SK-N-SH (cell line): ENCODE data around the gene LRMDA. TPM values are rescaled to one million over a fixed set of nuclear protein-coding genes. Genes with fewer than 3 reads are reported as not detected.

Source experiments
- CTCF ChIA-PET: fragments of 300-600, 350-600 bp; formaldehyde crosslinking; extraction: SDS; loops from one replicate; lab custom pipeline; 2021; lab: Yijun Ruan, JAX
- POLR2A ChIA-PET: fragments of 350-600 bp; sonication (Branson Sonifier 250); formaldehyde crosslinking; extraction: SDS; loops from one replicate; lab custom pipeline; 2020; ENCODE audit warnings: antibody characterized with exemption, inconsistent platforms; lab: Yijun Ruan, JAX
- DNase-seq: peaks from one replicate; pipeline ENCODE4 v3.0.0; 2012
- H2AFZ ChIP-seq: fragments of 200-600 bp; sonication (generic); 2 replicates; pipeline ENCODE4 v1.8.1; 2016; ENCODE audit warnings: antibody characterized with exemption, mild to moderate bottlenecking, low read depth
- H3F3A ChIP-seq: fragments of 200-600 bp; sonication (generic); replicated peaks from 2 replicates; pipeline ENCODE3; 2016; ENCODE audit warnings: antibody characterized with exemption, mild to moderate bottlenecking; ENCODE audit not compliant: insufficient read depth
- H3K27ac ChIP-seq, 2 experiments: fragments of 200-500 bp in 1 of 2; fragments of 200-600 bp in 1 of 2; sonication (Bioruptor generic) in 1 of 2; sonication (generic), shearing (Covaris generic) in 1 of 2; 2 replicates each; pipeline versions ENCODE4 v1.5.1 to v1.6.1; 2014 to 2016; ENCODE audit warnings: low read depth in 2 of 2, inconsistent platforms in 1 of 2, low read length in 1 of 2, mild to moderate bottlenecking in 1 of 2, mixed read lengths in 1 of 2
- H3K27me3 ChIP-seq: fragments of 200-600 bp; sonication (generic), shearing (Covaris generic); 2 replicates; pipeline ENCODE4 v1.6.1; 2016; ENCODE audit warnings: mixed run types; ENCODE audit not compliant: insufficient read depth
- H3K36me3 ChIP-seq, 2 experiments: fragments of 200-500 bp in 1 of 2; fragments of 200-600 bp in 1 of 2; sonication (Bioruptor generic) in 1 of 2; sonication (generic) in 1 of 2; replicated peaks in 1 of 2; 2 replicates each; pipeline versions ENCODE3 to v1.5.1; 2014 to 2016; ENCODE audit warnings: low read length in 1 of 2, mild to moderate bottlenecking in 1 of 2; ENCODE audit not compliant: insufficient read depth in 2 of 2, control insufficient read depth in 1 of 2
- H3K4me1 ChIP-seq, 2 experiments: fragments of 200-500 bp in 1 of 2; fragments of 200-600 bp in 1 of 2; sonication (Bioruptor generic) in 1 of 2; sonication (generic), shearing (Covaris generic) in 1 of 2; 2 replicates each; pipeline versions ENCODE4 v1.5.1 to v1.6.1; 2014 to 2016; ENCODE audit warnings: low read depth in 1 of 2, low read length in 1 of 2, mixed run types in 1 of 2; ENCODE audit not compliant: insufficient read depth in 2 of 2, control insufficient read depth in 1 of 2
- H3K4me2 ChIP-seq: fragments of 200-600 bp; sonication (generic), shearing (Covaris generic); 2 replicates; pipeline ENCODE4 v1.6.1; 2017; ENCODE audit warnings: mixed run types
- H3K4me3 ChIP-seq, 2 experiments: fragments of 200-500 bp in 1 of 2; fragments of 200-600 bp in 1 of 2; sonication (Bioruptor generic) in 1 of 2; sonication (generic), shearing (Covaris generic) in 1 of 2; 2 replicates each; pipeline versions ENCODE4 v1.5.1 to v1.8.1; 2014 to 2016; ENCODE audit warnings: low read depth in 2 of 2, inconsistent platforms in 1 of 2, low read length in 1 of 2, mild to moderate bottlenecking in 1 of 2, mixed read lengths in 1 of 2, moderate library complexity in 1 of 2
- H3K79me2 ChIP-seq: fragments of 200-600 bp; sonication (generic); 2 replicates; pipeline ENCODE4 v1.8.1; 2017; ENCODE audit warnings: mild to moderate bottlenecking; ENCODE audit not compliant: insufficient read depth
- H3K9ac ChIP-seq: fragments of 200-600 bp; sonication (generic); 2 replicates; pipeline ENCODE4 v1.6.1; 2017; ENCODE audit warnings: mixed run types
- H3K9me2 ChIP-seq: fragments of 200-600 bp; sonication (generic); 2 replicates; pipeline ENCODE4 v1.6.1; 2017; ENCODE audit warnings: mixed run types
- H3K9me3 ChIP-seq: fragments of 200-600 bp; sonication (generic); 2 replicates; pipeline ENCODE4 v1.6.1; 2017; ENCODE audit warnings: mixed run types, mild to moderate bottlenecking, moderate library complexity
- H4K20me1 ChIP-seq: fragments of 200-600 bp; sonication (generic); 2 replicates; pipeline ENCODE4 v1.6.1; 2017; ENCODE audit warnings: mild to moderate bottlenecking, mixed run types; ENCODE audit not compliant: insufficient read depth
- ELF1 ChIP-seq: IDR thresholded peaks from 2 replicates; pipeline ENCODE4 v1.4.0; 2012
- EP300 ChIP-seq, 2 experiments: IDR thresholded peaks; 2 replicates each; pipeline versions ENCODE4 v1.4.0 to v1.6.1; 2012; ENCODE audit warnings: borderline replicate concordance in 1 of 2, low read depth in 1 of 2, low read length in 1 of 2
- EZH2phosphoT487 ChIP-seq: fragments of 200-600 bp; sonication (generic); IDR thresholded peaks from 2 replicates; pipeline ENCODE4 v1.6.1; 2017; ENCODE audit warnings: low read depth, mixed run types, mild to moderate bottlenecking, antibody characterized with exemption, moderate library complexity, borderline replicate concordance
- FOXJ3 ChIP-seq: sonication (generic); formaldehyde crosslinking; IDR thresholded peaks from 2 replicates; pipeline ENCODE4 v1.5.1; 2020; ENCODE audit warnings: mild to moderate bottlenecking, missing genetic modification reagents
- FOXM1 ChIP-seq: IDR thresholded peaks from 2 replicates; pipeline ENCODE4 v1.4.0; 2012; ENCODE audit warnings: low read depth, mild to moderate bottlenecking
- GATA2 ChIP-seq: sonication (generic); formaldehyde crosslinking; IDR thresholded peaks from 2 replicates; pipeline ENCODE4 v1.5.0; 2020; ENCODE audit warnings: mild to moderate bottlenecking, missing genetic modification reagents
- IRF3 ChIP-seq: fragments of 150-350 bp; IDR thresholded peaks from 2 replicates; pipeline ENCODE4 v1.6.1; 2016; ENCODE audit warnings: mild to moderate bottlenecking, low read depth, low read length
- JUND ChIP-seq: IDR thresholded peaks from 2 replicates; pipeline ENCODE4 v1.4.0; 2012
- RAD21 ChIP-seq: IDR thresholded peaks from 2 replicates; pipeline ENCODE4 v1.6.1; 2012; ENCODE audit warnings: mild to moderate bottlenecking, low read length
- RCOR1 ChIP-seq: fragments of 150-350 bp; IDR thresholded peaks from 2 replicates; pipeline ENCODE4 v1.6.1; 2017; ENCODE audit warnings: antibody characterized with exemption, low read length
- YY1 ChIP-seq: IDR thresholded peaks from 2 replicates; pipeline ENCODE4 v1.4.0; 2012; ENCODE audit warnings: low read depth, mild to moderate bottlenecking
- WGBS: methylation state at CpG from one replicate; pipeline ENCODE4 v1.1.6; 2017; ENCODE audit warnings: low lambda C conversion rate; 5-methylcytosine and 5-hydroxymethylcytosine counted together
- polyA plus RNA-seq, 3 experiments: library from polyadenylated mRNA; depleted of rRNA; stranded (reverse); fragments of >200 nt; gene quantifications; 2 replicates each; pipeline ENCODE4 v1.2.3, GENCODE V29; 2012
- TF ChIP-seq, protein P1 (sequence below): IDR thresholded peaks from 2 replicates; pipeline ENCODE4 v1.4.0; 2012; ENCODE audit warnings: low read depth
- TF ChIP-seq, protein P2 (sequence below): fragments of 150-350 bp; IDR thresholded peaks from 2 replicates; pipeline ENCODE4 v1.6.1; 2017; ENCODE audit warnings: antibody characterized with exemption, low read length, low read depth, borderline replicate concordance

LRMDA gene
- polyA plus RNA-seq, 1 of the 3 experiments (the other 2 are of a cell fraction), result 0.95 TPM

- ChIA-PET CTCF (interaction anchor here (1.4 kb wide), 1 partner anchor 9 kb away, joined by 4 read pairs; no protein-coding TSS in a partner anchor), POLR2A (no interaction called here)
- DNase-seq, result peak; percentile 18
- Histone ChIP-seq H3K4me2 (no peak overlapping the region), H3K79me2 (no peaks in the 10 kb centered on the region), H2AFZ (no peak overlapping the region), H3K36me3 (no peaks in the 10 kb centered on the region), H3K27me3 (no peaks in the 10 kb centered on the region), H3K4me3 (no peak overlapping the region), H3K9ac (no peak overlapping the region), H4K20me1 (no peaks in the 10 kb centered on the region), H3F3A (no peaks in the 10 kb centered on the region), H3K4me1 (peaks cover 0 to 2% of the 10 kb centered on the region in 2 experiments; a peak in 2 of 4 replicates), H3K9me2 (no peaks in the 10 kb centered on the region), H3K27ac (no peak overlapping the region; a peak in 1 of 4 replicates), H3K9me3 (no peaks in the 10 kb centered on the region)
- TF ChIP-seq GATA2 (CRISPR knock-in tag), result peak; percentile 16; the same call in 1 of the 2 replicates
- TF ChIP-seq RCOR1, result no peak
- peak in 1 of 2 experiments; percentile 39; a peak in 1 of 4 replicates for TF ChIP-seq EP300 (IDR thresholded peaks at IDR 0.05; ENCODE audit: borderline replicate concordance in 1 of 2, low read depth in 1 of 2, low read length in 1 of 2)
- no peak for TF ChIP-seq IRF3
- TF ChIP-seq, protein P1, sequence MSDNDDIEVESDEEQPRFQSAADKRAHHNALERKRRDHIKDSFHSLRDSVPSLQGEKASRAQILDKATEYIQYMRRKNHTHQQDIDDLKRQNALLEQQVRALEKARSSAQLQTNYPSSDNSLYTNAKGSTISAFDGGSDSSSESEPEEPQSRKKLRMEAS, result no peak
- WGBS, result 84% methylated on average over 6 of the region's 6 CpGs
Measured at GRCh38 chr10:75693489-75693888, 262.1 kb downstream of the LRMDA start.

DNA sequence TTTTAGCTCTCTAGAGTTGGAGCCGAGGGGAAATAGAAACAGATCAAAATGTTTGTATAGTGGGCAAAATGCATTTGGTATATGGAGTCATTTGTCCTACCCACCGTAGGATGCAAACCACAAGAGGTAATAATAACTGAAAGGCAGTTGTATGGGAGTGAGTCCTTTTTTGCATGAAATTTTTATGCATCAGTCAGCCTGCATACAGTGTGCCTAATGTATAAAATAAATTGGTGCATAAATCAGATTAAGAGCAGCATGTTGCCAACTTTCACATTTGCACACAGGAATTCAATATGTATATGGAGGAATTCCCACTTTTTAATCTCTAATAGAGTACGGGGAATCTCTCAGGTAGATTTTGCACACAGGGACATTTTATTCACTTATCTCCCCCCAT is 262.8 kb downstream of the LRMDA start:
- Histone ChIP-seq H3K9me3 (no peaks in the 10 kb centered on the region), H3K4me1 (peaks cover 0 to 2% of the 10 kb centered on the region in 2 experiments; a peak in 2 of 4 replicates), H3F3A (no peaks in the 10 kb centered on the region), H3K79me2 (no peaks in the 10 kb centered on the region), H3K36me3 (no peaks in the 10 kb centered on the region), H3K9ac (no peak overlapping the region), H2AFZ (no peak overlapping the region), H4K20me1 (no peaks in the 10 kb centered on the region), H3K27ac (no peak overlapping the region; a peak in 1 of 4 replicates), H3K27me3 (no peaks in the 10 kb centered on the region), H3K4me3 (no peak overlapping the region), H3K4me2 (no peak overlapping the region), H3K9me2 (no peaks in the 10 kb centered on the region)
- WGBS, result 61% methylated on average over 3 of the region's 3 CpGs
- ChIA-PET CTCF (no interaction called here), POLR2A (no interaction called here)
- no peak for TF ChIP-seq EZH2phosphoT487
- TF ChIP-seq YY1, result no peak
- no peak for TF ChIP-seq FOXJ3 (CRISPR knock-in tag)
- TF ChIP-seq FOXM1, result no peak
- no peak for TF ChIP-seq ELF1
- TF ChIP-seq RAD21, result no peak
- DNase-seq, result no peak

DNA sequence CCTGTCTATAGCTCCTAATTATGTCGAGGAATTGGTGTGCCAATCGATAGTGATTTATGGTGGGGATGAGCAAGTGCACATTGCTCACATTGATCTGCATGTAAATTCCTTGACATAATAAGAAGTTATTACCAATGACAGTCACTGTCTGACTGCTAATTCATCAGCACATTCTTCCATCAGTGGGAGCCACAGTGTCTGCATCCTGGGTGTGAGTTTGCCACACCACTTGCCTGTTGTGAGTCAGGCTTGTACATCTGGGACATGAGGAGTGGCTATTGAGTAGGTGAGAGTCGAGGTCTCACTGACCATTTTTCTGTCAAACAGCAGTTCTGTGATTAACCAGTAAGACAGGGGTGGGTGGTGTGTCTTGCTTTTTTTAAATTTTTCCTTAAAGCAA is 263.4 kb downstream of the LRMDA start:
- 69% methylated on average over 3 of the region's 3 CpGs for WGBS
- H3K9me3 ChIP-seq, result no peaks in the 10 kb centered on the region
- no peaks in the 10 kb centered on the region for H4K20me1 ChIP-seq
- H3K9ac ChIP-seq, result no peak overlapping the region
- POLR2A ChIA-PET, result no interaction called here
- no peaks in the 10 kb centered on the region for H3K9me2 ChIP-seq
- no peak for DNase-seq
- H3K4me3 ChIP-seq, result no peak overlapping the region
- no peaks in the 10 kb centered on the region for H3F3A ChIP-seq
- H3K36me3 ChIP-seq, result no peaks in the 10 kb centered on the region
- no peaks in the 10 kb centered on the region for H3K79me2 ChIP-seq
- no peak overlapping the region for H3K27ac ChIP-seq
- no peaks in the 10 kb centered on the region for H3K27me3 ChIP-seq
- TF ChIP-seq, protein P2, sequence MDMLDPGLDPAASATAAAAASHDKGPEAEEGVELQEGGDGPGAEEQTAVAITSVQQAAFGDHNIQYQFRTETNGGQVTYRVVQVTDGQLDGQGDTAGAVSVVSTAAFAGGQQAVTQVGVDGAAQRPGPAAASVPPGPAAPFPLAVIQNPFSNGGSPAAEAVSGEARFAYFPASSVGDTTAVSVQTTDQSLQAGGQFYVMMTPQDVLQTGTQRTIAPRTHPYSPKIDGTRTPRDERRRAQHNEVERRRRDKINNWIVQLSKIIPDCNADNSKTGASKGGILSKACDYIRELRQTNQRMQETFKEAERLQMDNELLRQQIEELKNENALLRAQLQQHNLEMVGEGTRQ, result no peak
- TF ChIP-seq JUND, result no peak
- TF ChIP-seq, all 33 proteins: peak for 0
- H3K4me2 ChIP-seq, result no peak overlapping the region
- CTCF ChIA-PET, result no interaction called here
- peaks cover 0 to 2% of the 10 kb centered on the region in 2 experiments; a peak in 2 of 4 replicates for H3K4me1 ChIP-seq
- no peak overlapping the region for H2AFZ ChIP-seq
